Measurements from ENCODE around the gene SLC25A43.
"Not testable (repeated sequence)": the region's sequence is repeated elsewhere in the genome, so short reads cannot be mapped to it uniquely, and the experiment has no call there.

SLC25A43 gene

GRCh38 chrX:119398974-119399771 lies at the start of gene SLC25A43:
SLC25A43 (plus strand) TSS chrX:119399336; CDS start chrX:119399404, 68 bp downstream.
- in situ Hi-C loops (cut with MboI; ENCODE audit: low sequenced_read_pairs): no loop called here

DNA sequence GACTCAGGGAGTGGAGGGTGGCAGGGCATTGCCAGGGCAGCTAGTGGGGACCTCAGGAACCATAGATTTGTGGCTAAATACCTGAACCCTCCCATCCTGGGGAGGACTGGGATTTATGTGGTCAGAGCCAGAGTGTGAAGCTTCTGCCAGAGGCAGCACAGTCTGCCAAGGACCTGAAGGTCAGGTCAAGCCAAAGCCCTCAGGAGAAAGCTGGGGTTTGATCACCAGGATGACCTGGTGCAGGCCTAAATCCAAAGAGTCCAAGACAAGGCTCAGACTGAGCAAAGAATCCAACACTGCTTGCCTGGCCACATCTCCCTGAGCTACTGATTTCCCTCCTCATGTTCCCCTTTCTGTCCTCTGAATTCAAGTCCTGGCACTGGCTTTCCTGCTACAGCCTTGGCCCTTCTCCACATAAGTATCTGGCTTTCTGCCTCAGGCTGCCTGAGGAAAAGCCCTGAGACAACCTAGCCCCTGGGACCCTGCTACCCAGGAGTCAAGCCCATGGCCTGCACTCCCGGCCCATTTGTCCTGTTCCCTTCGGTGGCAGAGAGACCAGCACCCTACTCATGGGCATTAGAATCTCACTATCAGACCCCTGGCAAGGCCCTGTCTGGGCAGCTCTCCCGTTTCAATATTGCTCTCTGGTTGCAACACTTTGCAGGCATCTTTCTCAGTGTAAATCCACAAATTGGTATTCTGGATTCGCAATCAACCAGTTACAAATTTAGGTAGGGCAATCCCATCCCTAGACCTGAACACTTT lies 39.3 kb upstream of the SLC25A43 start:
- in situ Hi-C loops (cut with MboI; ENCODE audit: low sequenced_read_pairs): no loop called here

- in situ Hi-C loops (cut with MboI; ENCODE audit: low sequenced_read_pairs): not testable (repeated sequence)
These were observed 37.7 kb upstream of the SLC25A43 start for GRCh38 chrX:119361451-119361850.

DNA sequence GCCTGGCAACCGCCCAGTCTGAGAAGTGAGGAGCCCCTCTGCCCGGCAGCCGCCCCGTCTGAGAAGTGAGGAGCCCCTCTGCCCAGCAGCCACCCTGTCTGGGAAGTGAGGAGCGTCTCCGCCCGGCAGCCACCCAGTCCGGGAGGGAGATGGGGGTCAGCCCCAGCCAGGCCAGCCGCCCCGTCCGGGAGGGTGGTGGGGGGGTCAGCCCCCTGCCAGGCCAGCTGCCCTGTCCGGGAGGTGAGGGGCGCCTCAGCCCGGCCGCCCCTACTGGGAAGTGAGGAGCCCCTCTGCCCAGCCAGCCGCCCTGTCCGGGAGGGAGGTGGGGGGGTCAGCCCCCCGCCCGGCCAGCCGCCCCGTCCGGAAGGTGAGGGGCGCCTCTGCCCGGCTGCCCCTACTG lies 37.1 kb upstream of the SLC25A43 start:
- in situ Hi-C loops (cut with MboI; ENCODE audit: low sequenced_read_pairs): not testable (repeated sequence)

DNA sequence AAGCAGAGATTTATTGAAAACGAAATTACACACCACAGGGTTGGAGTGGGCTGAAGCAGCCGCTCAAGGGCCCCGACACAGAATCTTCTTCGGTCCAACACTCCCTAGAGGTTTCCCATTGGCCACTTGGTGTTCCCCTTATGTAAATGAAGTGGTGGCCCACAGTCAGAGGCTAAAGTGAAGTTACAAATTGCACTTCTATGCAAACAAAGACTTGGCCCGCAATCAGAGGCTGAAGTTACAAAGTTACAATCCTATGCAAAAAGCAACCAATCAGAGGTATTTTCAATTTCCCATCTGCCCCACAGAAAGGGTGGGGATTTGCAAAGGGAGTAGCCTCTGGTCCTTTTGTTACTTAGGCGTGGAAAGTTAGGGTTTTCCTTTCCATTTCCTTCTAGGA lies 35.7 kb upstream of the SLC25A43 start:
- in situ Hi-C loops (cut with MboI; ENCODE audit: low sequenced_read_pairs): no loop called here

DNA sequence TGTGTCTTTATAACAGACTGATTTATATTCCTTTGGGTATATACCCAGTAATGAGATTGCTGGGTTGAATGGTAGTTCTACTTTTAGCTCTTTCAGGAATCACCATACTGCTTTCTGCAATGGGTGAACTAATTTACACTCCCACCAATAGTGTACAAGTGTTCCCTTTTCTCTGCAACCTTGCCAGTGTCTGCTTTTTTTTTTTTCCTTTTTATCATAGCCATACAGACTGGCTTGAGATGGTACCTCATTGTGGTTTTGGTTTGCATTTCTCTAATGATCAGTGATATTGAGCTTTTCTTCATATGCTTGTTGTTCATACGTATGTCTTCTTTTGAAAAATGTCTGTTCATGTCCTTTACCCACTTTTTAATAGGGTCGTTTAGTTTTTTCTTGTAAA lies 27.3 kb upstream of the SLC25A43 start:
- in situ Hi-C loops (cut with MboI; ENCODE audit: low sequenced_read_pairs): not testable (repeated sequence)

DNA sequence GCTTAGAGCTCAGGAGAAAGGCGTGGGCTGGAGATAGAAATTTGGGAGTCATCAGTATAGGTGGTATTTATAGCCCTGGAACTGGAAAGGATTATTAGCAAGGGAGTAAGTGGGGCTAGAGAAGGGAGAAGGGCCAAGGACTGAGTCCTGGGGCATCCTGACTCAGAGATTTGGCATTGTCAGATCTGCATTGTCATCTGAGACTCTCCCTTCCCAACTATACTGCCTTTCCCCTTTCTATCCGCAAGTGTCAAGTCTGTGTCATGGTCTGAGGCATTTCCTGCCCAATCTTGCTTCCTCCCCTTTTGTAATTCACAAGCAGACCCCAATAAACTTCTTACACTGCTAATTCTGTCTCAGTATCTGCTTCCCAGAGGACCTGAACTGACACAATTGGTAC lies 24.4 kb upstream of the SLC25A43 start:
- in situ Hi-C loops (cut with MboI; ENCODE audit: low sequenced_read_pairs): no loop called here

DNA sequence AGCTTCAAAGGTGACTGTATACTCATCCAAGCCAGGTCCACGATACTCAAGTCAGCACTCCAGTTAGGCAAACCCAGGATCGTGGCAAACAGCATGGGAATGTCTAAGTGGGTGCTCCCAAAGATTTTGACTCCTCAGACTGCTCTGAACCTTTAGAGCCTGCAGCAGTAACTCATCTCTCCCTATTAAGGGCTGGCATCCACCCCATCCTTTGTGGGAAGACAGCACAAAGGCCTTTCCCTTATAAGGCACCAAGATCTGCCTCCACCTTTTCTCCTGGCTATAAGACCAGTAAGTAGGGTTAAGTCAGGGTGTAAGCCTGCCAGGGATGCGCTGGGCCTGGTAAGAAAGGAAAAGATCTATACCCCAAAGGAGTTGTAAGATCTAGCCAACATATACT lies 23.6 kb upstream of the SLC25A43 start:
- in situ Hi-C loops (cut with MboI; ENCODE audit: low sequenced_read_pairs): no loop called here

DNA sequence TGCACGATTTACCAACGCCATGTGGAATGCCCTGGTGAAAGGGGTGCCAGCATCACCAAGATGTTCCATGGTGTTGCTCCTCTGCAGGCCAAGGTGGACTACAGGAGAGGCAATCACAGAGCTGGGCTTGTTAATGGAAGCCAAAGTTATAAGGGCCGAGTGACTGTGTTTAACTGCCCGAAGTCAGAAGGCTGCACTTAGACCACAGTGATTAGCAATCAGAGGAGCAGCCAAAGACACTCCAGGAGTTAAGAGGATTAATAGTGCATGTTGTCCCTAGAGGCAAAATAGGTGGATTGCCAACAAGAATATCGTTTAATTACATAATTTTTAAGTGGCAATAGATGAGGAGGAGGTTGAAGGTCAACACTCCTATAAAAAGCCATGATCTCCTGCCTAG lies 22.8 kb upstream of the SLC25A43 start:
- in situ Hi-C loops (cut with MboI; ENCODE audit: low sequenced_read_pairs): no loop called here

GRCh38 chrX:119381349-119381944 lies 17.7 kb upstream of the SLC25A43 start:
- in situ Hi-C loops (cut with MboI; ENCODE audit: low sequenced_read_pairs): no loop called here

DNA sequence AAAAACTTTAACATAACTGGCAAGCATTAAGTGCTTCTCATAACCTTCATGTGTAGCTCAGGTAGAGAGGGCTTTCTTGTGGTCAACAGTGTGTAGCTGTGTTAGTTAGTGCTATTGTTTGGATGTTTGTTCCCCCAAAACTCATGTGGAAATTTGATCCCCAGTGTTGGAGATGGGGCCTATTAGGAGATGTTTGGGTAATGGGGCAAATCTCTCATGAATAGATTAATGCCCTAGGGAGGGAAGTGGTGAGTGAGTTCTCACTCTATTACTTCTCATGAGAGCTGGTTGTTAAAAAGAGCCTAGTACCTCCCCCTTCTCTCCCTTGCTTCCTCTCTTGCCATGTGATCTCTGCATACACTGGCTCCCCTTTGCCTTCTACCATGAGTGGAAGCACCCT lies 16.5 kb upstream of the SLC25A43 start:
- in situ Hi-C loops (cut with MboI; ENCODE audit: low sequenced_read_pairs): no loop called here

DNA sequence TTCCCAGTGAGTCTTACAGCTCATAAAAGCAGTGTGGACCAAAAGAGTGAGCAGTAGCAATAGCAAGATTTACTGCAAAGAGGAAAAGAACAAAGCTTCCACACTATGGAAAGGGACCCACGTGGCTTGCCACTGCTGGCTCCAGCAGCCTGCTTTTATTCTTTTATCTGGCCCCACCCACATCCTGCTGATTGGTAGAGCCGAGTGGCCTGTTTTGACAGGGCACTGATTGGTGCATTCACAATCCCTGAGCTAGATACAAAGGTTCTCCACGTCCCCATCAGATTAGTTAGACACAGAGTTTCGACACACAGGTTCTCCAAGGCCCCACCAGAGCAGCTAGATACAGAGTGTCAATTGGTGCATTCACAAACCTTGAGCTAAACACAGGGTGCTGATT lies 12.5 kb upstream of the SLC25A43 start:
- in situ Hi-C loops (cut with MboI; ENCODE audit: low sequenced_read_pairs): not testable (repeated sequence)

GRCh38 chrX:119387426-119387825 lies 11.7 kb upstream of the SLC25A43 start:
- in situ Hi-C loops (cut with MboI; ENCODE audit: low sequenced_read_pairs): not testable (repeated sequence)

DNA sequence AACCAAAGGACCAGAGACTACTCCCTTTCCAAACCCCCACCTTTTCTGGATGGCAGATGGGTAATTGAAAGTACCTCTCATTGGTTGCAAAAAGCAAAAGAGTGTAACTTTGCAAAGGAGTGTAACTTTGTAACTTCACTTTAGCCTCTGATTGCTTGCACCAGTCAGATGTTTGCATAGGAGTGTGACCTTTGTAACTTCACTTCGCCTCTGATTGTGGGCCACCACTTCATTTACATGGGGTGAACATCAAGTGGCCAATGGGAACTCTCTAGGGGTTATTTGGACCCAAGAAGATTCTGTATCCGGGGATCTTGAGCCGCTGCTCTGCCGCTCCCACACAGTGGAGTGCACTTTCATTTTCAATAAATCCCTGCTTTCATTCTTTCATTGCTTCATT lies 9.9 kb upstream of the SLC25A43 start:
- in situ Hi-C loops (cut with MboI; ENCODE audit: low sequenced_read_pairs): no loop called here

DNA sequence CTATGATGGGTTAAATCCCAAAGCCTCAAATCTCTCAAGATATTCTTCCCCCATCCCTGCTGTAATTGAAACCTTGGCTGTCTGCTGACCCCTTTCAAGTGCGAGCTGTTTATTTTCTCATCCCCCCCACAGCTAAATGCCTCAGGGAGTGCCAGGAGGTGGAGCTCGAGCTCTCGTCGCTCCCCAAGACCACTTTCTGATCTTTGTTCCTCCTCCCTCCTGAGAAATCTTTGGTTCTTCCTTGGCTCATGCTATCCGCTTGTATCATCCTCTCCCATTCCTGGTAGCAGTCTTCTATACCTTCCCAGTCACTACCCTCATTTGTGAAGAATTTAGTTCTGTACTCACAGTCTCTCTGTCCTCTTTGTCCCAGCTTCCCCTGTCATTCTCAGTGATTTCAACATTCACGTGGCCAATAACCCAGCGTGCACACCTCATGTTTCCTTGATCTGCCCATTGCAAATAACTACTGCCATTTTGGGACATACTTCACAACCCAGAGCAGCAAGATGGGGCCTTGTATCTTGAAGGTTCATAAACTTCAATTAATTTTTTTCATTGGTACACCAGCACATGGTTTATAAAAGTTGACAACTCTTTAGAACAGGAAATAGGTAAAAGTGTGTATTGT lies 9.2 kb upstream of the SLC25A43 start:
- in situ Hi-C loops (cut with MboI; ENCODE audit: low sequenced_read_pairs): no loop called here

DNA sequence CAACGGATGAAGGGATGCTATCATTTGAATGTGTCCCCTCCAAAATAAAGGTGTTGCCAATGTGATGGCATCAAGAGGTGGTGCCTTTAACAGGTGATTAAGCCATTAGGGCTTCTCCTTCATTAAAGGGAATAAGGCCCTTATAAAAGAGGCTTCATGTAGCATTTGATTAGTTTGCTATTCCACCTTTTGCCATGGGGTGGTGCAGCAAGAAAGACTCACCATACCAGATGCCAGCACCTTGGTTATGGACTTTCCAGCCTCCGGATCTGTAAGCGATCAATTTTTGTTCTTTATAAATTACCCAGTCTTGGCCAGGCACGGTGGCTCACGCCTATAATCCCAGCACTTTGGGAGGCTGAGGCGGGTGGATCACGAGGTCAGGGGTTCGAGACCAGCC lies 7.9 kb upstream of the SLC25A43 start:
- in situ Hi-C loops (cut with MboI; ENCODE audit: low sequenced_read_pairs): no loop called here

GRCh38 chrX:119393144-119393543 lies 6.0 kb upstream of the SLC25A43 start:
- in situ Hi-C loops (cut with MboI; ENCODE audit: low sequenced_read_pairs): no loop called here

DNA sequence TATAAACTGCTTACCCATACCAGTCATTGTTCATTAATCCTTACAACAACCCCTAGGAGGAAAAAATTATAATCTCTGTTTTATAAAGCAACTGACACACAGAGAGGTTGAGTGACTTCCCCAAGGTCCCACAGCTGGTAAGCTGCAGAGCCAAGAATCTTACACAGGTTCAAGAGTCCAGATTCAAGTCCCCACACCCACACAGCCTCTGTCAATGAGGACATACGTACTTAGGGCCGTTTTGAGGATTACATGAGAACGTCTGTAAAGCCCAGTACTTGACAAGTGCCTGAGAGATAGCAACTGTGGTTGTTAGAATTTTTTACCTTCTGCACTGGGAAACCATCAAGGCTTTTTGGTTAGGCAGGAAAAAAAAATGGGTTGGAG lies 556 bp upstream of the SLC25A43 start:
- in situ Hi-C loops (cut with MboI; ENCODE audit: low sequenced_read_pairs): no loop called here

DNA sequence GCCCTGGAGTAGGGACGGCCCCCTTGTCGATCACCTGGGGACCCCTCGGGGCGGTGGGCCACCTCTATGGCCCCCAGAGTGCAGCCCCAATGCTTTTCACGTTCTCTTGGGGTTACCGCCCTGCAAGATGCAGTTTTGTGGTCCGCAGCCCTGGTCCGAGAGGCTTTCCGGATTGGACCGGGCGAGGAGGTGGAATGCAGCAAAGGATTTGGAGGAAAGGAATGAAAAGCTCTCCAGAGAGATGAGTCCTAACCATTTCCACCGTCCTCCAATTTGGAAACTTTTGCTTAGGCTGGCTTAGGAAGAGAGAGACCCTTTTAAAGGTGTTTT lies 601 bp downstream of the SLC25A43 start:
- in situ Hi-C loops (cut with MboI; ENCODE audit: low sequenced_read_pairs): no loop called here

- in situ Hi-C loops (cut with MboI; ENCODE audit: low sequenced_read_pairs): no loop called here
These were observed 2.4 kb downstream of the SLC25A43 start for GRCh38 chrX:119401569-119401968.

GRCh38 chrX:119402588-119402987 lies 3.5 kb downstream of the SLC25A43 start:
- in situ Hi-C loops (cut with MboI; ENCODE audit: low sequenced_read_pairs): no loop called here

- in situ Hi-C loops (cut with MboI; ENCODE audit: low sequenced_read_pairs): no loop called here
These were observed 7.6 kb downstream of the SLC25A43 start for GRCh38 chrX:119406776-119407175.

Measured in HL-60/S4 (cell line).